Osteoblast (primary cell): ENCODE data around the gene SLC39A11. TPM values are rescaled to one million over a fixed set of nuclear protein-coding genes. Genes with fewer than 3 reads are reported as not detected.

Experiments
- DNase-seq: peaks from one replicate; pipeline ENCODE4 v3.0.0; 2011; ENCODE audit warnings: low spot score, mixed read lengths; ENCODE audit not compliant: insufficient read length; ENCODE audit errors: missing footprints
- H2AFZ ChIP-seq: 2 replicates; pipeline ENCODE4 v1.6.0; 2011; ENCODE audit warnings: mild to moderate bottlenecking, low read length
- H3K27ac ChIP-seq: 2 replicates; pipeline ENCODE4 v1.5.1; 2011; ENCODE audit warnings: mild to moderate bottlenecking, low read depth, low read length, moderate library complexity
- H3K27me3 ChIP-seq: 2 replicates; pipeline ENCODE4 v1.6.0; 2012; ENCODE audit warnings: mild to moderate bottlenecking, control low read depth, inconsistent platforms, low read length, moderate library complexity; ENCODE audit not compliant: insufficient read depth
- H3K36me3 ChIP-seq: 2 replicates; pipeline ENCODE4 v1.5.1; 2011; ENCODE audit warnings: mild to moderate bottlenecking, low read length, control low read depth, moderate library complexity; ENCODE audit not compliant: insufficient read depth
- H3K4me1 ChIP-seq: 2 replicates; pipeline ENCODE4 v1.5.1; 2011; ENCODE audit warnings: mild to moderate bottlenecking, low read length, control low read depth, moderate library complexity; ENCODE audit not compliant: insufficient read depth
- H3K4me2 ChIP-seq: 2 replicates; pipeline ENCODE4 v1.6.0; 2011; ENCODE audit warnings: mild to moderate bottlenecking, low read length; ENCODE audit not compliant: insufficient read depth
- H3K4me3 ChIP-seq: fragments of 200-600 bp; sonication (generic); 3 replicates; pipeline ENCODE4 v1.5.1; 2012; ENCODE audit warnings: mild to moderate bottlenecking, low read length, inconsistent platforms; ENCODE audit not compliant: insufficient read depth
- H3K79me2 ChIP-seq: 2 replicates; pipeline ENCODE4 v1.6.0; 2012; ENCODE audit warnings: mild to moderate bottlenecking, low read length, control low read depth, inconsistent platforms; ENCODE audit not compliant: insufficient read depth
- H3K9me3 ChIP-seq: 2 replicates; pipeline ENCODE4 v1.5.1; 2011; ENCODE audit warnings: low read depth, low read length, control low read depth
- H4K20me1 ChIP-seq: 2 replicates; pipeline ENCODE4 v1.6.0; 2012; ENCODE audit warnings: mild to moderate bottlenecking, low read length, control low read depth; ENCODE audit not compliant: insufficient read depth
- total RNA-seq: library from RNA; depleted of rRNA; stranded (reverse); fragments of >200 nt; gene quantifications from 2 replicates; pipeline ENCODE4 v1.2.3, GENCODE V29; 2012
- TF ChIP-seq, protein P1 (sequence below): IDR thresholded peaks from 2 replicates; pipeline ENCODE4 v1.5.1; 2011; ENCODE audit warnings: mild to moderate bottlenecking, low read depth, low read length, moderate library complexity; ENCODE audit errors: extremely low read depth

The SLC39A11 gene
- total RNA-seq, 1 donor: 27.1 TPM

DNA sequence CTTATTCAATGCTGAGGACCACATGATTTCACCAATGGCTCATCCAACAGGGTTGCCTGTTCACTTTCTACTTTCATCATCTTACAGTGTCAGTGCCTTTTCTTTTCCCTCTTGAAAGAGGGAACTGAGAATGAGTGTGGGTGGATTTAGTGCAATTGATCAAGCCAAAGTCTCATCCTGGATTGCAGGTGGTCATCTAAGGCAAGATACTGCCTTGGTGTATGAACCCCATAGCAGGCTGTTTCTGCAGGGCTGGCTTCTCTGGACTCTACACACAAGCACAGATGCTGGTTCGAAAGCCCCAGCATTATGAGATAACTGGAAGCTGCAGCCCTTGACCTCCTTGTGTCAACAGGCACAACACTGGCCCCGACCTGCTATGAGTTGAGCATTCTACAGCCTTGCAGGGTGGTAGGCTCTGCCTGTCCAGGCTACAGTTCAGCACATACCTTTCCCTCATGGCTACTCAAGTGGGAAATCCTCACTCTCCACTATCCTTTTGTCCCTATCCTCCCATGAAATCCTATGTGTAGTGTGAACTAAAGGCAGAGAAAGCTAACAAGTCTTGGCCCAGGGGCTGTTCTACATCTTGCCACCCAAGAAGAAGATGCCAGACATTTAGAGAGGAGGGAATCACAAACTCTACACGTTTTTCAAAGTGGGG lies 358.7 kb downstream of the SLC39A11 start:
- Histone ChIP-seq H3K4me3 (no peak overlapping the region), H3K4me2 (no peak overlapping the region), H3K79me2 (no peaks in the 10 kb centered on the region), H3K27me3 (no peaks in the 10 kb centered on the region), H3K9me3 (no peaks in the 10 kb centered on the region), H3K4me1 (no peaks in the 10 kb centered on the region), H3K36me3 (peaks cover 3% of the 10 kb centered on the region), H4K20me1 (no peaks in the 10 kb centered on the region), H2AFZ (no peak overlapping the region), H3K27ac (no peak overlapping the region)
- no peak for DNase-seq
- TF ChIP-seq, protein P1, sequence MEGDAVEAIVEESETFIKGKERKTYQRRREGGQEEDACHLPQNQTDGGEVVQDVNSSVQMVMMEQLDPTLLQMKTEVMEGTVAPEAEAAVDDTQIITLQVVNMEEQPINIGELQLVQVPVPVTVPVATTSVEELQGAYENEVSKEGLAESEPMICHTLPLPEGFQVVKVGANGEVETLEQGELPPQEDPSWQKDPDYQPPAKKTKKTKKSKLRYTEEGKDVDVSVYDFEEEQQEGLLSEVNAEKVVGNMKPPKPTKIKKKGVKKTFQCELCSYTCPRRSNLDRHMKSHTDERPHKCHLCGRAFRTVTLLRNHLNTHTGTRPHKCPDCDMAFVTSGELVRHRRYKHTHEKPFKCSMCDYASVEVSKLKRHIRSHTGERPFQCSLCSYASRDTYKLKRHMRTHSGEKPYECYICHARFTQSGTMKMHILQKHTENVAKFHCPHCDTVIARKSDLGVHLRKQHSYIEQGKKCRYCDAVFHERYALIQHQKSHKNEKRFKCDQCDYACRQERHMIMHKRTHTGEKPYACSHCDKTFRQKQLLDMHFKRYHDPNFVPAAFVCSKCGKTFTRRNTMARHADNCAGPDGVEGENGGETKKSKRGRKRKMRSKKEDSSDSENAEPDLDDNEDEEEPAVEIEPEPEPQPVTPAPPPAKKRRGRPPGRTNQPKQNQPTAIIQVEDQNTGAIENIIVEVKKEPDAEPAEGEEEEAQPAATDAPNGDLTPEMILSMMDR: no peak

DNA sequence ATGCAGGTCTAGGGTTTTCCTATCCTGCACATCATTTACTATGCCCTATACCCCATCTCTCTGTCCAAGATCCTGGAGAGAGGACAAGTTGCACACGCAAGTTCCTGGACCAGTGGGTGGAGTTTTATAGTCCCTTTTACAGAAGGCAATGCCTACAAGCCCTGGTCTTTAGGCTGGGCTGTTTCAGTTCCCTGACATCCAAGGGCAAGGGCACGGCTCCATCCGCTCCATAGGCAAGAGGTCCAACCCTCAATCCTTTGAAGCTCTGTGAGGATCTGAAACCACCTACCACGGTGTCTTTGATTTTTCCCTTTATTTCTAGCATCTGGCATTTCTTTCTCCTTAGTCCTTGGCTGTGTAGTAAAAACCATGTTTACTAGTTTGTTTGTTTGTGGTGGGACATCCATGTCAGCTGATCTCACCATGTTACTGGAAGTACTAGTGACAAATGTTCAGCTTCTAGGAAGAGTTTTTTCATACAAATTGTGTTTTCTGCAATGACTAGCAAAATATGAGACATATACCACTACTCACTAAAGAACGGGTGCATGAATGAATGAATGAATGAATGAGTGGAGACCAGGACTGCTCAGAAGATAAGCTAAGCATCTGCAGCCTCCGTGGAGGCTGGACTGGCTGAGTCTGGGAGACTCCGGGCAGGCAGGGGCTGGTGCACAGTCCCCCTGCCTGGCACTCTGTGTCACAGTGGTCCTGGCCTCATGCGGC lies 359.4 kb downstream of the SLC39A11 start:
- H3K4me2 ChIP-seq: no peak overlapping the region
- H2AFZ ChIP-seq: no peak overlapping the region
- TF ChIP-seq, protein P1: no peak
- no peak overlapping the region for H3K27ac ChIP-seq
- no peaks in the 10 kb centered on the region for H4K20me1 ChIP-seq
- no peak overlapping the region for H3K4me3 ChIP-seq
- DNase-seq: no peak
- no peaks in the 10 kb centered on the region for H3K4me1 ChIP-seq
- H3K27me3 ChIP-seq: no peaks in the 10 kb centered on the region
- no peaks in the 10 kb centered on the region for H3K79me2 ChIP-seq
- H3K36me3 ChIP-seq: peaks cover 3% of the 10 kb centered on the region
- no peaks in the 10 kb centered on the region for H3K9me3 ChIP-seq

DNA sequence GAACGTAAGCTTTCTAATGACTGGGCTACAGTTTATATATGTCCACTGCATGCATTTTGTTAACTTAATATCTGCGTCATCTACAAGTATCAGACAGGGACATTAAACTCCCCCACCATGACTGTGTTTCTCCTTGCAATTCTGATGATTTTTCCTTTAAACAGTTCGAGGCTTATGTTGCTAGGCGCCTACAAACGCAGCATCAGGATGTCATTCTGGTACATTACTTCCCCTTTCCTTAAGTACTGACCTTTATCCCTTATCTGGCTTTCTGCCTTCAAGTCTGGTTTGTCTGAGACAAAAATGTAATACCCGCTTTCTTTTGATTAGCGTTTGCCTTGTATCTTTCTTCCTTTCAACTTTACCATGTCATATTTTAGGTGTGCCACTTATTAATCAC lies 362.4 kb downstream of the SLC39A11 start:
- TF ChIP-seq, protein P1: no peak
- Histone ChIP-seq H3K4me2 (no peak overlapping the region), H2AFZ (no peak overlapping the region), H3K36me3 (no peaks in the 10 kb centered on the region), H4K20me1 (peaks cover 1% of the 10 kb centered on the region), H3K27ac (no peak overlapping the region), H3K79me2 (no peaks in the 10 kb centered on the region), H3K4me3 (no peak overlapping the region), H3K9me3 (no peaks in the 10 kb centered on the region), H3K4me1 (no peaks in the 10 kb centered on the region), H3K27me3 (no peaks in the 10 kb centered on the region)
- DNase-seq: no peak

DNA sequence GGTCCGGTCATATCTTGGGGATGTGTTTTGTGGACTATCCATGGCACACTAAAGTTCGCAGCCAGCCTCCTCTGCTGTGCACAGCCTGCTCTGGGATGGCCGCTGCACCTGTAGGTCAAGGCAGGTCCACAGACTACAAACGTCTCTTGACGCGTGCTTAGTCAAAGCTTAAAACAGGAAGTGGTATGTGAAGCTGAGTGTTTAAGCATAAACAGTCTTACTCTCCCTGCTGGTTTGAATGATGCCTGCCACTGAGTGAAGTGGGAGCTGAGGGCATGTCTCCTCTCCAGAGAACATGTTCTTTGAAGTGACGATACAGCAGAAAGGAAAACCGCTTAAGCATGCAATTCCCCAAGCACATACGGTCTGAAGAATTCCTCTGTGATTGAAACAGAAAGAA lies 365.6 kb downstream of the SLC39A11 start:
- DNase-seq: no peak
- Histone ChIP-seq H3K79me2 (no peaks in the 10 kb centered on the region), H3K4me3 (no peak overlapping the region), H3K9me3 (no peaks in the 10 kb centered on the region), H3K4me2 (no peak overlapping the region), H3K27me3 (no peaks in the 10 kb centered on the region), H2AFZ (no peak overlapping the region), H4K20me1 (peaks cover 4% of the 10 kb centered on the region), H3K27ac (no peak overlapping the region), H3K36me3 (no peaks in the 10 kb centered on the region), H3K4me1 (no peaks in the 10 kb centered on the region)
- TF ChIP-seq, protein P1: no peak
